ENCODE measurements around the gene LYRM4. TPM values are rescaled to one million over a fixed set of nuclear protein-coding genes. Genes with fewer than 3 reads are reported as not detected.
A peak's percentile ranks its signal among the peaks of the same experiment; 100 is the strongest.

The LYRM4 gene
- total and polyA plus RNA-seq, 4 donors = 18.3 to 43.8 (median 39.3) TPM

DNA sequence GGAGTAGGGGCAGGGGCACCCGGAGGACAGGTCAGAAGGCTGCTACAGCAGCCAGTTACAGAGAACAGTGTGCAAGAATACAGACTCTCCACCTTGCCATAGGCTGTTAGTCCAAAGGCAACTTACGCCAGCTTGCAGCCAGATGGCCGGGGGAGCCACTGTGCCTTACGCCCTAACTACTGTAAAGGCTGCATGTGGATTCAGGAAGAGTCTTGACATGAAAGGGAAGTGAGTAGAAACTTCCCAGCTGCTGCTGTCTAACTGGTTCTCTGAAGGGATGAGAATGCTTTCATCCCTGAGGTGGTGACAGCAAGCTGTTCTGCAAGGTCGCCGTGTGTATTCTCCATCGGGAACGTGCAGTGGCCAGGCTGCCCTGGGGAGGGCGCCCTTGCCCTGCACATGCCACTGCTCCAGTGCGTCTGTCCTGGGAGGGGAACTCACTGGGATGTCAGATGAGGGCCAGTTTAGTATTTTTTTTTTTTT, 46.1 kb downstream of the LYRM4 start:
- Histone ChIP-seq H3K9me3 (ENCODE audit: control insufficient read depth, insufficient read depth, low read length) (no peaks in the 10 kb centered on the region), H3K4me3 (ENCODE audit: low read depth, low read length) (no peak overlapping the region), H3K27ac (ENCODE audit: low read depth, low read length) (no peak overlapping the region), H3K36me3 (ENCODE audit: control insufficient read depth, insufficient read depth, low read length) (peaks cover 8% of the 10 kb centered on the region), H3K4me1 (ENCODE audit: control insufficient read depth, insufficient read depth, low read length) (peaks cover 8% of the 10 kb centered on the region), H3K27me3 (ENCODE audit: control insufficient read depth, insufficient read depth, low read length) (no peaks in the 10 kb centered on the region)
- DNase-seq (ENCODE audit: low read depth in 4 of 6, low spot score in 6 of 6) = no peak
- WGBS (ENCODE audit: insufficient coverage) = 65% methylated on average over 10 of the region's 10 CpGs

DNA sequence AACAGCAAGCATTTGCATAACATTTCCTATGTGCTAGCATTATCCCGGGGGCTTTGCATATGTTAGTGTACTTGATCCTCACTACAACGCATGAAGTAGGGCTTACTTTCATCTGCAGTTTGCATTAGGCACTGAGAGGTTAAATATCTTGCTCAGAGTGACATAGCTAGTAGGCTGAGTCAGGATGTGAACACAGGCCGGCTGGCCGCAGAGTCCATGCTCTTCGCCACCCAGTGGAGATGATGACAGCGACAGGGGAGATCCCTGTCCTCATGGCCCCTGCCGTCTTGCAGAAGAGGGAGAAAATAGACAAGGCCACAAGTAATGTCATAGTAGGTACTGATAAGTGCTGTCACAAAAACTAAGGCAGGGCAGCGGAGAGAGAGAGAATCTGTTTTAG, 46.9 kb downstream of the LYRM4 start:
- no peaks in the 10 kb centered on the region for H3K27me3 ChIP-seq (ENCODE audit: control insufficient read depth, insufficient read depth, low read length)
- no peak for DNase-seq (ENCODE audit: low read depth in 4 of 6, low spot score in 6 of 6)
- H3K27ac ChIP-seq (ENCODE audit: low read depth, low read length) = no peak overlapping the region
- no peaks in the 10 kb centered on the region for H3K9me3 ChIP-seq (ENCODE audit: control insufficient read depth, insufficient read depth, low read length)
- 77% methylated on average over 8 of the region's 8 CpGs for WGBS (ENCODE audit: insufficient coverage)
- H3K36me3 ChIP-seq (ENCODE audit: control insufficient read depth, insufficient read depth, low read length) = peaks cover 8% of the 10 kb centered on the region
- H3K4me3 ChIP-seq (ENCODE audit: low read depth, low read length) = no peak overlapping the region
- H3K4me1 ChIP-seq (ENCODE audit: control insufficient read depth, insufficient read depth, low read length) = peaks cover 8% of the 10 kb centered on the region

DNA sequence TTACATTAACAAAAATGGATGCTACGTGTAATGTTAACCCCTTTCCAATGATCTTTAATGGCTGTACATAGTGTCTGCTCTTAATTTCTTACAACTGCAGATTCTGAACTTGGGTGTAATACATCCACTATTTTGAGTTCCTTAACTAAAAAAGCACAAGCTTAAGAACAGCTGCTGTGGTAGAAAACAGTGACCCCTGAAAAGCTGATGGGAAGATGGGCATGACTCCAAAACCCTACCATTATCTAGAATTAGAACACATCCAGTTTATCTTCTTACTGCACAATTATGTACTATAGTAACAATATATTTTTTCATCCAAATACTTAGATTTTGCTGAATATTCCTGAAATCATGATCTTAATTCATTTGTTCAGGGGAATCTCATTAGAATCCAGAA, 49.3 kb downstream of the LYRM4 start:
- Histone ChIP-seq H3K36me3 (ENCODE audit: control insufficient read depth, insufficient read depth, low read length) (peaks cover 8% of the 10 kb centered on the region), H3K27ac (ENCODE audit: low read depth, low read length) (no peak overlapping the region), H3K4me1 (ENCODE audit: control insufficient read depth, insufficient read depth, low read length) (peaks cover 8% of the 10 kb centered on the region), H3K27me3 (ENCODE audit: control insufficient read depth, insufficient read depth, low read length) (no peaks in the 10 kb centered on the region), H3K4me3 (ENCODE audit: low read depth, low read length) (no peak overlapping the region), H3K9me3 (ENCODE audit: control insufficient read depth, insufficient read depth, low read length) (no peaks in the 10 kb centered on the region)
- WGBS (ENCODE audit: insufficient coverage) = no CpG with 5 or more reads among the region's 1 CpG
- no peak for DNase-seq (ENCODE audit: low read depth in 4 of 6, low spot score in 6 of 6)

DNA sequence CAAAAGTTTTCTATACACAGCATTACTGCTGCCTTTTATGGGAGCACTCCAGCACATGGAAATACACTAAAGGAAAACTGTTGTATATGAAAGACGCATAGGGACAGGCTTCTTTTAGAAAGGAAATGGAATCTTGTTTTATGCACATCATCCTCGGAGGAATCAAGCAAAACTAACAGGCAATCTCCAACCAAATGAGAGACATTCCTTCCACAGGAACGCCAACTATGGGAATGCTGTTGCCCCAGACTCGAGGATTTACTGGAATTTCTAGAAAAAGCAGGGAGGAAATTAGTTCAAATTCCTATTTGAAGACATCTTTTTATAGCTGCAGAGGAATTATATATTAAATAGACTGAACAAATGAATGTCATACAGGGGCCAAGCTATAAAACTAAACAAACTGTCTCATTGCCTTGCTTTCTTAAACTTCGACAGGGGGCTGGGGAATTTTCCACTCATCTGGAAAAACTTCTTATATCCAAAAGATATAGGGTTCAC, 52.2 kb downstream of the LYRM4 start:
- H3K27me3 ChIP-seq (ENCODE audit: control insufficient read depth, insufficient read depth, low read length) = no peaks in the 10 kb centered on the region
- WGBS (ENCODE audit: insufficient coverage) = no CpG with 5 or more reads among the region's 5 CpGs
- no peaks in the 10 kb centered on the region for H3K9me3 ChIP-seq (ENCODE audit: control insufficient read depth, insufficient read depth, low read length)
- H3K4me1 ChIP-seq (ENCODE audit: control insufficient read depth, insufficient read depth, low read length) = peaks cover 14% of the 10 kb centered on the region
- H3K27ac ChIP-seq (ENCODE audit: low read depth, low read length) = peak overlapping the region; percentile 55
- H3K4me3 ChIP-seq (ENCODE audit: low read depth, low read length) = no peak overlapping the region
- no peak for DNase-seq (ENCODE audit: low read depth in 4 of 6, low spot score in 6 of 6)
- no peaks in the 10 kb centered on the region for H3K36me3 ChIP-seq (ENCODE audit: control insufficient read depth, insufficient read depth, low read length)

DNA sequence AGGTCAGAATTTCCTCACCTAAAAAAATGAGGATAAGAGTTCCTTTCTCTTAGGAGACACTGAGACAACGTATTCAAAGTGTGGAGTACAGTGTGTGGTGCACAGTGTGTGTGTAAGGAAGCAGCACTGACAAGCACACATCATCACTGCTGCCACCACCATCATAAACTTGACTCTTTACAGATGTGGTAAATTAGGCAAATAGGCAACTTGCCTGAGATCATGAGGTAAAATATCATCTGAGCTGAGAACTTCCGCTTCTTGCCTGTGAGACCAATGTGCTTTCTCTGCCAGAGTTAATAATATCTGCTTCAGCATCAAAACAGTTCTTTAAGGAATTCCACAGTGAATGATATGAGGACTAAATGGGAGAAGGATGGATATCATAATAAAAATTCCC, 52.7 kb downstream of the LYRM4 start:
- DNase-seq (ENCODE audit: low read depth in 4 of 6, low spot score in 6 of 6) = no peak
- Histone ChIP-seq H3K9me3 (ENCODE audit: control insufficient read depth, insufficient read depth, low read length) (no peaks in the 10 kb centered on the region), H3K27ac (ENCODE audit: low read depth, low read length) (peak overlapping the region; percentile 55), H3K27me3 (ENCODE audit: control insufficient read depth, insufficient read depth, low read length) (no peaks in the 10 kb centered on the region), H3K4me1 (ENCODE audit: control insufficient read depth, insufficient read depth, low read length) (peaks cover 14% of the 10 kb centered on the region), H3K4me3 (ENCODE audit: low read depth, low read length) (no peak overlapping the region), H3K36me3 (ENCODE audit: control insufficient read depth, insufficient read depth, low read length) (no peaks in the 10 kb centered on the region)
- no CpG with 5 or more reads among the region's 2 CpGs for WGBS (ENCODE audit: insufficient coverage)

DNA sequence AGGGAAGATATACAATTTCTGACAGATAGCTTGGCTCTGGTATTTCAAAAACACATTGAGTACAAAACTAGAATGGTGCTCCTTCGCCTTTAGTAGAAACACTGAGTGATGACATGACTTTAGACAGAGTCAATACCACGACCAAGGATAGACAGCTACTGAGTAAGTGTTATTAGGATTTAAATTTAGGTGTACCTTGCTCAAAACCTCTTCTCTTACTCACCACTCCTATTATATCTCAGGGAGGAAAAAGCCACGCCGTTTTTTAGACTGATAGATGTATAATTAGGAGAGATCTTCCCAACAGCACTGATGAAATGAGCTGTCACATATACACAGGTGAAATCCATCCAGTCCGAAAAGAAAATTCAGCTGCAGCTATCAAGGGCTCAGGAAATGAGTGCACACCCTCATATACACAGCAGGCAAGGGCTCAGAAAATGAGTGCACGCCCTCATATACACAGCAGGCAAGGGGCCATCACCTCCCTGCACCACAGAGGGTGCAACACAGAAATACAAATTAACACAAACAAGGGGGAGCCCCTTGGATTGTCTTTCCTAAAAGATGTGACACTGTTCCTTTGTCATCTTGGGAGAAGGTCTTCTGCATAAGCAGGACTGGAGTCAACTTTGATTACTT, 53.7 kb downstream of the LYRM4 start:
- H3K36me3 ChIP-seq (ENCODE audit: control insufficient read depth, insufficient read depth, low read length) = no peaks in the 10 kb centered on the region
- H3K4me3 ChIP-seq (ENCODE audit: low read depth, low read length) = no peak overlapping the region
- no peak for DNase-seq (ENCODE audit: low read depth in 4 of 6, low spot score in 6 of 6)
- peak overlapping the region; percentile 55 for H3K27ac ChIP-seq (ENCODE audit: low read depth, low read length)
- H3K27me3 ChIP-seq (ENCODE audit: control insufficient read depth, insufficient read depth, low read length) = no peaks in the 10 kb centered on the region
- 33% methylated on average over 1 of the region's 6 CpGs for WGBS (ENCODE audit: insufficient coverage)
- H3K4me1 ChIP-seq (ENCODE audit: control insufficient read depth, insufficient read depth, low read length) = peaks cover 14% of the 10 kb centered on the region
- H3K9me3 ChIP-seq (ENCODE audit: control insufficient read depth, insufficient read depth, low read length) = no peaks in the 10 kb centered on the region

DNA sequence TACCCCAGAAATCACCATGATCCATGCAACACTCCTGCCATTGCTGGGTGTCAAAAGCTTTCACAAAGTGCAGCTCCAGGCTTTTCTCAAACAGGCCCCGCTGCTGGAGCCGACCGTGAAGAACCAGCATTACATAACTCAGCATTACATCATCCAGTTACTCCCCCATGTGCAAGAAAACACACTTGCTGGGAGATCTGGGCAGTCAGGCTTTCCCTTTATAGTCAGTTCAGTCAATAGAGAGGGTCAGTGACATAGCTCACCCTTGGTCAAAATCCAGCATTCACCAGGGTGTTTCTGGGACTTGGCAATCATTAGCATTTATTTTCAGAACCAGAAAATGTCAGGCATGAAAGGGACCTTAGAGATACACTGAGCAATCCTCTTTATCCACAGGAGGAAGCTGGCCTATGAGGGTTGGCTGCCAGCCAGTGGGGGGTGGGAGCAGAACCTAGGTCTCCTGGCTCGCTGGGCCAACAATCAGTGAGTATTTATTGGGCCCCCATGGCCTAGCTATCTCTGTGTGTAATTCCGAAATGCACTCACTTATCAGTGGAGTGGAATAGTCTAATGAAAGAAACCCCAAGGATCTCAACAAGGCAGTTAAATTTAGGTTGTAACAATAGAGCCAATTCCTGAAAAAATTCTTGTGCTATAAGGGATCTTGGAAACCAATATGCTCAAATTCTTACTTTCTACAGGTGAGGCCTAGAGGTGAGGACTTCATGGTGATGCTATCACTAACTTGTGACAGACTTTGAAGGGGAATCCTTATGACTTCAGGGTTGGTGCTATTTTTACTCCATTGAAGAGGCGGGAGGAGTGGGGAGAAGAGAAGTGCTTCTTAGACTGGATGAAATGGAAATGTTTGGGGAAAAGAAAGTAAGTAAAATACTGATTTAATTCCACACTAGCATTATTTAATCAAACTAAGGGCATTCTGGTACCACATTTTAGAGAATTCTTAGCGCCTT, 54.6 kb downstream of the LYRM4 start:
- DNase-seq (ENCODE audit: low read depth in 4 of 6, low spot score in 6 of 6) = peak; percentile 23 to 85 (median 58)
- H3K4me3 ChIP-seq (ENCODE audit: low read depth, low read length) = no peak overlapping the region
- H3K27ac ChIP-seq (ENCODE audit: low read depth, low read length) = peak overlapping the region; percentile 89
- no peaks in the 10 kb centered on the region for H3K9me3 ChIP-seq (ENCODE audit: control insufficient read depth, insufficient read depth, low read length)
- H3K36me3 ChIP-seq (ENCODE audit: control insufficient read depth, insufficient read depth, low read length) = no peaks in the 10 kb centered on the region
- no peaks in the 10 kb centered on the region for H3K27me3 ChIP-seq (ENCODE audit: control insufficient read depth, insufficient read depth, low read length)
- 0% methylated on average over 2 of the region's 7 CpGs for WGBS (ENCODE audit: insufficient coverage)
- H3K4me1 ChIP-seq (ENCODE audit: control insufficient read depth, insufficient read depth, low read length) = peaks cover 18% of the 10 kb centered on the region

DNA sequence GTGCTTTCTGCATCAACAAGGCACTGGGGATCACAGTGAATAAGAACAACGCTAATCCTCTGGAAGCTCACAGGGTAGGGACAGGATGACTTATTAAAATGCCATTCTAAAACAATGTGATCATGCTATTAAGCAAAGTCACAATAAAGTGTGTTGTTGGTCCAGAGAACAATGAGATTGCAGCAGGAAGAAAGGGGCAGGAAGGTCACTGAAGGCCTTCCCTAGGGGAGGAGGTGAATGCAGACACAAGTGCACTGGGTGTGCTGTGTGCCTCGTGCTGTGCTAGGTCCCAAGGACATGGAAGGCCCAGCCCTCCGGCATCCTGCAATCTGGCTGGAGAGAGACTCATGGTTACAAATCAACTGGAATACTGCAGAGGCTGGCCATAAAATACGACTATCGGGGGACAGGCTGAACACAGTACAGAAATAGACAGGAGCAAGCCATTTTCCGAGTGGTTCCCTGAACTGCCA, 55.7 kb downstream of the LYRM4 start:
- H3K4me1 ChIP-seq (ENCODE audit: control insufficient read depth, insufficient read depth, low read length) = peaks cover 20% of the 10 kb centered on the region
- DNase-seq (ENCODE audit: low read depth in 4 of 6, low spot score in 6 of 6) = peak in 1 of 6 donors; percentile 51
- WGBS (ENCODE audit: insufficient coverage) = 38% methylated on average over 4 of the region's 6 CpGs
- H3K36me3 ChIP-seq (ENCODE audit: control insufficient read depth, insufficient read depth, low read length) = no peaks in the 10 kb centered on the region
- no peaks in the 10 kb centered on the region for H3K27me3 ChIP-seq (ENCODE audit: control insufficient read depth, insufficient read depth, low read length)
- no peak overlapping the region for H3K4me3 ChIP-seq (ENCODE audit: low read depth, low read length)
- H3K27ac ChIP-seq (ENCODE audit: low read depth, low read length) = peak overlapping the region; percentile 89
- no peaks in the 10 kb centered on the region for H3K9me3 ChIP-seq (ENCODE audit: control insufficient read depth, insufficient read depth, low read length)

DNA sequence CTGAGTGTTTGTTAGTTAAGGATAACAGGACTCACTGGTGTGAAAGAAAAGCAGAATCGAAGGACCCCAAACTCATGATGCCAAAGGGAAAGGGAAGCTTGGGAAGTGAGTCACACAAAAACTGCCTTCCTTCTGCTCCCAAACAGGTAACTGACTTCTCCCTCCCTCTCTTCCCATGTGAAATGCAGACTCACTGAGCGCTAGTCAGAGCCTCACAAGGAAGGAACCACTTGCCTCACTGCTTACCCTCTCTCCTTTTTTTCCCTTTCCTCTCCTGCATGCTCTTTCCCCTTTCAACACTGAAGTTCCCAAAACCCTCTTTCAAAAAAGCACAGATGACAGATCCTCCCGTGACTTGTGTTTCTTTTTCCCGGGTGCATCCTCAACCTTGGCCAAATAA, 56.4 kb downstream of the LYRM4 start:
- no peak for DNase-seq (ENCODE audit: low read depth in 4 of 6, low spot score in 6 of 6)
- H3K27ac ChIP-seq (ENCODE audit: low read depth, low read length) = peak overlapping the region; percentile 89
- H3K4me1 ChIP-seq (ENCODE audit: control insufficient read depth, insufficient read depth, low read length) = peaks cover 20% of the 10 kb centered on the region
- no peaks in the 10 kb centered on the region for H3K9me3 ChIP-seq (ENCODE audit: control insufficient read depth, insufficient read depth, low read length)
- H3K36me3 ChIP-seq (ENCODE audit: control insufficient read depth, insufficient read depth, low read length) = no peaks in the 10 kb centered on the region
- H3K4me3 ChIP-seq (ENCODE audit: low read depth, low read length) = no peak overlapping the region
- no peaks in the 10 kb centered on the region for H3K27me3 ChIP-seq (ENCODE audit: control insufficient read depth, insufficient read depth, low read length)
- 79% methylated on average over 4 of the region's 4 CpGs for WGBS (ENCODE audit: insufficient coverage)
